HG03103 (cell line): ENCODE data around the gene CABLES2.
"Not testable (repeated sequence)": the region's sequence is repeated elsewhere in the genome, so short reads cannot be mapped to it uniquely, and the experiment has no call there.

Experiments
- ATAC-seq: cut with Tn5 transposase; IDR thresholded peaks from one replicate; pipeline ENCODE4 v1.9.1; 2021; ENCODE audit warnings: low read depth; ENCODE audit not compliant: unreplicated experiment

The CABLES2 gene

DNA sequence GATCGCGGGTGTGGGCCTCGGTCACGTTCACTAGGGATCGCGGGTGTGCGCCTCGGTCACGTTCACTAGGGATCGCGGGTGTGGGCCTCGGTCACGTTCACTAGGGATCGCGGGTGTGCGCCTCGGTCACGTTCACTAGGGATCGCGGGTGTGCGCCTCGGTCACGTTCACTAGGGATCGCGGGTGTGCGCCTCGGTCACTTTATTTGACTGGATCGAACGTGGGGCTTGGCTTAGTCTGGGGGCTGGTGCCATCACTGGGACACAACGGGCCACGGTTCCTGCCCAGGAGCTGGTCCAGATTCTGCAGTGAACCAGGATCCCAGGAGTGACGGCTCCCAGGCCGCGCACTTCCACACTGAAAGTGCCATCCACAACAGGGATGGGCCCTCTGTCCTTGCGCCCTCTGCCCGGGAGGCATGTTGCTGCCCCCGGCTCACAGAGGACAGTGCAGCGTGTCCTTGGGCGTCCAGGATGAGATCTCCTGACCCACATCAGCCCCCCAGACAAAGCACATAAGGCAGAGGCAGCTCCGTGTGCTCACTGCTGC lies 33.4 kb downstream of the CABLES2 start:
- ATAC-seq = not testable (repeated sequence)

DNA sequence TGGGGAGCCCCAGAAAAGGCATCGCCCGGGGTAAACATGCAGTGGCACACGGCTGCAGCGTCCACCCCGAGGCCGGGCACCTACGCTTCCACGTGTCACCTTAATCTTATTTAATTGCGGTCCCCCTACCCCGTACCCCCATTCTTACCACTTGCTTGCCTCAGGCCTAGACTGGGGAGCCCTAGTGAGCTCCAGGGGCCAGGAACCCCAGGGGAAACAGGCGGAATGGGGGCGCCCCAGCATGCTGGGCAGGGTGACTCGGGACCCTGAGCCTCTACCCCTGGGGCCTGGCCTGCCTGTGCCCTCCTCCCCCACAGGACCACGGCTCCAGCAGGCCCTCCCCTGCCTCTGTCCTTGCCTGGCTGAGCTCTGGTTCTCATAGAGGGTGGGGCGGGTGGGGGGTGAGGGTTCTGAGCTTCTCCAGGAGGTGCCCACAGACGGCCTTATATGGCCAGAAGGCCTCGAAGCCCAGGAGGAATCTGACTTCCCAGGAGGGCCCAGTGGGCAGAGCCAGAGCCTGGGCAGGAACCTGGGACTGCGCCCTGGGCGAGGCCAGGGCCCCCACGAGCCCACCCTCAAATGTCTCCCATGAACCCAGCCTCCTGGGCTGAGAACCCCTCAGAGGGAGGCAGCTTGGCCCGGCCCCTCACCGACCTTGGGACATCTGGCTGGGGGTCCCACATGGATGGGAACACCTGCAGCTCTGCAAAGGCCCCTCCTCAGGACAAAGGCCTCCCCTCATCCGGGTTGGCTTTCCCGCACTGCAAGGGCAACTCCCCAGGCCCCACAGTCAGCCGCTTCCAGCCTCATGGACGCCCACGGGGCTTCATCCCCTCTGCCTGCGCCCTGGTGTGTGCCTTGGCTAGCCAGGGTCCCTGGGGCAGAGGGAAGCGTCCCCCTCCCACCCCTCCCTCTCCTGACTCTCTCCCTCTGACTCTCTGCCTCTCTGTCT lies 34.8 kb downstream of the CABLES2 start:
- ATAC-seq = no peak

DNA sequence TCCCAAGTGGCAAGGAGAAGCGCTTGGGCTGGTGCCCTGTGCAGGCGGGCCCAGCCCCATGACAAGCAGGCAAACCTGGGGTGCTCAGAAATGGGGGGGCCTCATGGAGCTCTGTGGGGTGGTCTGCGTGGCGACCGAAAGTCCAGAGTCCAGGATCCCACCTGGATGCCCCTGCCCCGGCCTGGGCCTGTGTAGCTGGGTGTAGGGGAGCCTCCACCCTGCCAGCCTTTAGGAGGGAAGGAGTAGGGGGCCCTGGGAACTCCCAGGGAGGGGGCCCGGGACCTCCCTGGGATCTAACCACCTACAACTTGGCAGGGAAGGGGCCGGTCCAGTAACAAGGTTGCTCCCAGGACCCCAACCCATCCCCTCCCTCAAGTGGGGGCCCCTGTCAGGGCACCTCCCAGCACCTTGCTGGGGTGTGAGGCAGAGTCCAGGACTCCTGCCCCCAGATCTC lies 35.5 kb downstream of the CABLES2 start:
- no peak for ATAC-seq

- no peak for ATAC-seq
Measured at GRCh38 chr20:62370807-62371587, 36.1 kb downstream of the CABLES2 start.

DNA sequence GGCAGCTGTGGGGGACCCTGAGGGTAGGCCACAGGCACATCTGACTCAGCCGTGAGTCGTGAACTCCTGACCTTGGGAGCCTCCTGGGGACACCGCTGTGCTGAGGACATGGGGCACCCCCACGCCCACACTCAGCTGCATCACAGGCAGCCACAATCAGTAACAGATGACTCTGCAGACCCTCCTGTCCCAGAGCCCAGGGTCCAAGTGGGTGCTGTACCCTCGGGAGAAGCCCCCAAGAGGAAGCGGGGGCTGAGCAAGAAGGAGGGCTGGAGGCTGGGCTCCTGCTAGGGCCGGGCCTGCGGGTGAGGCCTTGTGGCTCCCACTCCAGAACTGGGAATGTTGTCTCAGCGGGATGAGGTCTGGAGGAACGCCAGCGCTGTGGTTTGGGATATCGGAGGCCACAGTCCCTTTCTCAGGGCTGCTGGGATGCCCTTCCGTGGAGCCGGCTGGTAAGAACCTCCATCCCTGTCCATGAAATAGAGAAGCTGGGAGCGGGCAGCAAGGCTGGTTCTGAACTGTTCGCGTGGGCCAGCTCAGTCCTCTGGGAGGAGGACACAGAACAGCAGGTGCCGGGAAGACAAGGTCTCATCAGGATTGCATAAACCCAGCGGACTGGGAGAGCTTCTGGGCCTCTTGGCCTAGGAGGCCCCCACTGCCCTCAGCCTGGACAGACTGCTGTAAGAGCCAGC lies 36.8 kb downstream of the CABLES2 start:
- no peak for ATAC-seq

DNA sequence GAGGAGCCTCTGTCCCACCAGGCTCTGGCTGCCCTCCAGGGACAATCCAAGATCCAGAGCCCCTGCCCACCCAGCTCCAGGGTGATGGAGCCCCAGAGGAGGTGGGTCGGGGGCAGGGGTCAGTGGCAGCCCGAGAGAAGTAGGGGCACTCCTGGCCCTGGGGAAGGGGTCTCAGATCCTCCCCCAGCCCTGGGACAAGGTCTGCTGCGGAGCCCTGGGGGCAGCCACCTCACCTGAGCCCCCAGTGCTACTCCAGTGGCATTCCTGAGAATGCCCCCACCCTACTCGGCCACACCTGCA lies 37.3 kb downstream of the CABLES2 start:
- no peak for ATAC-seq

GRCh38 chr20:62368976-62369814 lies 37.9 kb downstream of the CABLES2 start:
- no peak for ATAC-seq

GRCh38 chr20:62368392-62368975 lies 38.6 kb downstream of the CABLES2 start:
- ATAC-seq = no peak

- no peak for ATAC-seq
Measured at GRCh38 chr20:62367633-62368391, 39.3 kb downstream of the CABLES2 start.

GRCh38 chr20:62367136-62367632 lies 39.9 kb downstream of the CABLES2 start, which contains the start of gene LAMA5:
LAMA5 (minus strand) TSS chr20:62367312; CDS start chr20:62367245, 67 bp downstream.
- no peak for ATAC-seq

DNA sequence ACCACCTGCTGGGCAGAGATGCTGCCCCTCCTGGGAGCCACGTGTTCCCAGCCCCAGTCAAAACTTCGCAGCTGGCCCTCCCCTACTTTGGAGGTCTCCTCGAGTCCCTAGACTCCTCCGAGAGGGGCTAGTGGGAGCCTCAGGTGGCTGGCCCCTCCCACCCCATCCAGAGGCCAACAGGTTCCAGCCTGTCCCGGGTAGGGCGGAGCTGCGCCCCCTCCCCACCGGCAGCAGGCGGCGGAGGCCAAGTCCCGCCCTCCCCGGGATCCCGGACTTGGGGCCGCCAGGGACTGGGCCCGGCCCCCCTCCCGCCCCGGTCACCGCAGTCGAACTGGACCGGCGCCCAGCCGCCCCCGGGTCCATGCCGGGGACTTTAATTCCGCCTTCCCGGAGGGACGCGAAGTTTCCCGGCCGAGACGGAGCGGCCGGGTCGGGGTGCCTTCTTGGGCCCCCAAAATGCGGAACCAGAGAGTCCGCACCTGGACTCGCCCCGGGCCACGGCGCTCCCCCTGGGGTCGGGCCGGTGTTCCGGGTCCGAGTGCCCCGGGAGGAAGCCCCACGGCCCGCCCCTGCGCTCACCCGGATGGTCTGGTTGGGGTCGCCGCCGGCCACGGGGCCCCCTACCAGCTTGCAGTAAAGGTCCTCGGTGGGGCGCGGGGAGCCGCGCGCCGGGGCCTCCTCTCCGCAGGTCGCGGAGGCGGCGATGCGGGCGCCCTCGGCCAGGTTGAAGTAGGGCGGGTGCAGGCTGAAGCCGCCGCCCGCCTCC lies 40.5 kb downstream of the CABLES2 start:
- no peak for ATAC-seq

DNA sequence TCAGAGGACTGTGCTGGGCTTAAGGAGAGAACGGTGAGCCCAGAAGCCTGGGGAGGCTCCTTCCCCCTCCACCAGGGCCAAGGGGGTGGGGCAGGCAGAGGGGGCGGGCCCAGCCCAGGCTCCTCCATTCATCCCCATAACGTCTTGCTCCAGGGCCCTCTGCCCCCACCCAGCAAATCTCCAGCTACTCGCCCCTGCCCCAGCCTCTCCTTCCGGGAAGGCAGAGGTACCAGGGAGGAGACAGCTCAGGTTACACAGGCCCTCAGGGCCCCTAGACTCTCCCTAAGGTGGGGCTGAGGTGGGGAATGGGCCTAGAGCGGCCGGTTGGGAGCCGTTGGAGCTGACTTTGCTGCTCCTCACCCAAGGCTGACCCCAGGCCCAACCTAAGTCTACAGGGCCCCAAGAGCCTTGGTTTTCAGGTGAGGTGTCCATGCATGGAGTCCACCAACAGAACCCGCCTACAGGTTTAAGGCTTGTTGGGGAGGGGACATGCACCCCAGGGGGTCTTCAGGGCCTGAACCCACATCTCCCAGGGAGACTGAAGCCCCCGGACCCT lies 41.2 kb downstream of the CABLES2 start:
- no peak for ATAC-seq

DNA sequence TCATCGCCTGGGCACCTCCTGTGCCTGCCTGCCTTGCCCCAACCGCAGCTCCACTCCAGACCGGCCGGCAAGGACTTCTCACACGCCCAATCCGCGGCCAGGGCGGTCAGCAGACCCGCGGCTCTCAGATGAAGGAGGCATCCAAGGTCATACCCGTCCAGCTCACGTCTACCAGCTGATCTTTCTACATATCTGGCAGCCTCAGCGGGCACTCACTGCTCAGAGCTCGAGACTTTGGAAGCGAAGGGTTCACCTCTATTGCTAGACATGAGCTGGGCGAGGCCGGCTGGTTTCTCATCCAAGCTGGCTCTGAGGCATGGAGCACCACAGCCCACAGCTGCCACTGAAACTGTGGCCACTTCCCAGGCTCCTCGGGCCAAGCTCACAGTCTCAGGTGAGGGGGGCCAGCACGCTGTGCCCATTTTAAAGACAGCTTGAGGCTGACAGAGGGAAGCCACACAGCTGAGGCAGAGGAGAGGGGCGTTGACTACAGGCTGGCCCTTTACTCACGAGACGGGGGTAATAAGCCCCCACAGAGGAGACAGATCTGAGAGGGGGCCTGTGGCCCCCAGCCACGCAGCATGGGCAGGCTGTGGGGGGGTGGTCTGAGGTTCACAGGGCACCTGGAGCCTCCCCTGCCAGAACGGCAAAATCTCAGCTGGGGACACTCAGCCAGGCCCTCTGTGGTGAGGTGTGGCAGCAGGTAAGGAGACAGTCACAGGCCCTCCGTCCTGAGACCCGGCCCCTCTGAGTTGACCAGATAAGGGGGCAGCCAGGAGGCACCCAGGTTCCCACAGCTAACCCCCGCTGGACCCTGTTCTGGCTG lies 42.0 kb downstream of the CABLES2 start:
- ATAC-seq = no peak

DNA sequence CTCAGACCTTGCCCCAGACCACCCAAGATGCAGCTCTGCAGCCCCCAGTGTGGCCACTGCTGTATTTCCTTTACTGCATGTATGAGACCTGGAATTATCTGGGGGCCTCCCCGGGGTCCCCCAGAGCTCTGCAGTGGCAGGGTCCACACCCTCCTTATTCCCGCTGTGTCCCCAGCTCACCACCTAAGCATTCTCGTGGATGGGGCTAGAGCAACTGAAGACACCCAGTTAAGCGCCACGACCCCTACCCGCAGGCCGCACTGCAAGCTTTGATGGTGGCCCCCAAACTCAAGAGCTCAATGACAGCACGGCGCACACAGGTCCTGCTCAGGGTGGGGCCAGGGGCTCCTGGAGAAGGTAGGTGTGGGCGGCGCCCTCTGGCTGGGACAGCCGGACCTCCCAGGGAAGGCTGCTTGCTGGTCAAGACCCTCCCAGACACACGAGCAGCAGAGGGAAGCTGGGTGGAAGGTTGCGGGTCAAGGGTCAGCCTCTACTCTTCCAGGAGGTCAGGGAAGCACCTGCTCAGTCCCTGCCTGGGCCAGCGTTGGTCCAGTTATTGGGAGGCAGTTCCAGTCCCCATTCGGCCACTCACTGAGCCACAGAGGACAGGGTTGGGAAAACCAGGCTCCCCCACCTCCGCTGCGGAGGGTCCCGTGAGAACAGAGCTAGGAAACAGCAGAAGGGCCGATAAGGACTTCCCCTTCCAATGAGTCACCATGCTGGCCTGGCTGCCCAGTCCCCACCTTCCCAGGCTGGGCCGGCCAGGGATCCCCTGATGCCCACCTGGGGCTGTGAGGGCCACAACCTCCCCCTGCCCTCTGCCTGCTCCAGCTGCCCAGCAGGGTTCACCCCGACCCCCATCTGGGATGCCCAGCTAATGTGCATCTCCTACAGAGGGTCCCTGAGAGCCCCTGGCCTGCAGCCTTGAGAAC lies 42.9 kb downstream of the CABLES2 start:
- no peak for ATAC-seq
